Measurements from ENCODE around the gene SWAP70. TPM values are rescaled to one million over a fixed set of nuclear protein-coding genes. Genes with fewer than 3 reads are reported as not detected.
A peak's percentile ranks its signal among the peaks of the same experiment; 100 is the strongest.

The SWAP70 gene
- total and polyA plus RNA-seq, 9 of the 15 experiments (the other 6 are each of a cell fraction or from before 2014, with no cell fraction given): 1.7 to 4.9 (median 3.9) TPM

GRCh38 chr11:9748361-9748970 is 84.6 kb downstream of the SWAP70 start (continued):
- TF ChIP-seq LARP7 (IDR thresholded peaks at IDR 0.05) (no peak), SRF (CRISPR knock-in tag; IDR thresholded peaks at IDR 0.05) (no peak), NFE2 (IDR thresholded peaks at IDR 0.05; ENCODE audit: low read depth) (no peak), KLF13 (tag; IDR thresholded peaks at IDR 0.05; ENCODE audit: borderline replicate concordance, low read depth) (no peak), EWSR1 (IDR thresholded peaks at IDR 0.05; ENCODE audit: borderline replicate concordance, low read depth, partially characterized antibody) (no peak), CBFB (CRISPR knock-in tag; IDR thresholded peaks at IDR 0.05) (no peak), ZFP36 (IDR thresholded peaks at IDR 0.05; ENCODE audit: low read depth, low read length, partially characterized antibody) (peak; percentile 85), TAL1 (IDR thresholded peaks at IDR 0.05) (no peak), ZNF408 (CRISPR knock-in tag; IDR thresholded peaks at IDR 0.05; ENCODE audit: low read depth) (no peak), NR3C1 (CRISPR knock-in tag; IDR thresholded peaks at IDR 0.05) (no peak), ZC3H4 (CRISPR knock-in tag; IDR thresholded peaks at IDR 0.05; ENCODE audit: borderline replicate concordance) (no peak), XRCC5 (IDR thresholded peaks at IDR 0.05; ENCODE audit: low read depth, low read length) (0 out of 2 replicates have a peak, but pooled peaks have one; percentile 36), FOXK1 (CRISPR knock-in tag; IDR thresholded peaks at IDR 0.05; ENCODE audit: borderline replicate concordance) (no peak), SRSF7 (optimal IDR thresholded peaks at IDR 0.05; ENCODE audit: low read depth, low read length) (no peak), L3MBTL2 (IDR thresholded peaks at IDR 0.05) (0 out of 2 replicates have a peak, but pooled peaks have one; percentile 14), ARID2 (IDR thresholded peaks at IDR 0.05) (0 out of 2 replicates have a peak, but pooled peaks have one; percentile 22), PREB (CRISPR knock-in tag; IDR thresholded peaks at IDR 0.05) (no peak), PTTG1 (tag; IDR thresholded peaks at IDR 0.05; ENCODE audit: low read depth) (no peak), ZNF609 (CRISPR knock-in tag; IDR thresholded peaks at IDR 0.05; ENCODE audit: borderline replicate concordance) (no peak), GTF2F1 (IDR thresholded peaks at IDR 0.05; ENCODE audit: low read depth, low read length) (no peak), CBX1 (IDR thresholded peaks at IDR 0.05; ENCODE audit: low read depth) (peak; percentile 54; the same call in 1 of the 2 replicates)

Data from K562 (cell line).